Retinal pigment epithelial cell (primary cell): ENCODE results near the gene LACTBL1.

Experiments used
- DNase-seq: peaks from one replicate; pipeline ENCODE4 v3.0.0-alpha.2; 2010; ENCODE audit warnings: low read depth
- H3K4me3 ChIP-seq: 2 replicates; pipeline ENCODE4 v1.5.1; 2011; ENCODE audit warnings: mild to moderate bottlenecking, low read length, control low read depth, moderate library complexity
- TF ChIP-seq, protein P1 (sequence below): conservative IDR thresholded peaks from 2 replicates; pipeline ENCODE4 v1.5.1; 2011; ENCODE audit warnings: low read depth, low read length, control low read depth, inconsistent platforms

Gene LACTBL1

DNA sequence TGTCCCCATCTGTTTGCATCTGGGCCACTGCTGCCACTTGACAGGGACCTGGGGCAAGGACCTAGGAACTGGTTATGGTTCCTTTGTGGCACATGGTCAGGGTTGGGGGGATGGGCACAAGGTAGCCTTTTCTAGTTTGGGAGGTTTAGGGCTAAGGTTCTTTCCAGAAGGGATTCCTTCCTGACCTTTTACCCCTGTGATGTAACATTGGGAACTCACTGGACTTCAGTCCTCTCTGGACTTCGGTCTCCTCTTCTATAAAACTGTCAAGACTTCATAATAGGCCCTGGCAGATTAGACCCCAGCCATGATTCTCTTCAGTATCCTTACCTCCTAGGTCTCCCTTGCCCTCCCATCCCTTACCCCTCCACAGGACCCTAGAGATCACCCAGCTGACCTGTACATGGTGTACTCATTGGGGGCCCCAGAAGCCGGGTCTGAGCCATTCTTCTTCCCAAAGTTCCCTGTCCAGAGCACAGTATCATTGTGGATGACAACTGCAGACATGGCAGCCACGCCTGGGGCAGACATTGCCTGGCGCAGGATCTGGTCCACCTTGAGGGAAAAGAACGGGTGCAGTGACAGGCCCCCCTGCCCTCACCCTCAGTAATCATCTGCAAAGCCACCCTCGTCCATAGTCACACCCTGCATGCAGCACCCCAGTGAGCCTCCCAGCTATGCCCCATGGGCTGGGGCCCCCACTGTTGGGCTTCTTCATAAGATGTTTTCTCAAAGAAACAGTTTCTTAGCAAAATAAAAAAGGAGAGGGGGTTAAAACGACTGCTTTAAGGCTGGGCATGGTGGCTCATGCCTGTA is 12.9 kb downstream of the LACTBL1 start:
- no peak overlapping the region for H3K4me3 ChIP-seq
- DNase-seq, result no peak
- TF ChIP-seq, protein P1, sequence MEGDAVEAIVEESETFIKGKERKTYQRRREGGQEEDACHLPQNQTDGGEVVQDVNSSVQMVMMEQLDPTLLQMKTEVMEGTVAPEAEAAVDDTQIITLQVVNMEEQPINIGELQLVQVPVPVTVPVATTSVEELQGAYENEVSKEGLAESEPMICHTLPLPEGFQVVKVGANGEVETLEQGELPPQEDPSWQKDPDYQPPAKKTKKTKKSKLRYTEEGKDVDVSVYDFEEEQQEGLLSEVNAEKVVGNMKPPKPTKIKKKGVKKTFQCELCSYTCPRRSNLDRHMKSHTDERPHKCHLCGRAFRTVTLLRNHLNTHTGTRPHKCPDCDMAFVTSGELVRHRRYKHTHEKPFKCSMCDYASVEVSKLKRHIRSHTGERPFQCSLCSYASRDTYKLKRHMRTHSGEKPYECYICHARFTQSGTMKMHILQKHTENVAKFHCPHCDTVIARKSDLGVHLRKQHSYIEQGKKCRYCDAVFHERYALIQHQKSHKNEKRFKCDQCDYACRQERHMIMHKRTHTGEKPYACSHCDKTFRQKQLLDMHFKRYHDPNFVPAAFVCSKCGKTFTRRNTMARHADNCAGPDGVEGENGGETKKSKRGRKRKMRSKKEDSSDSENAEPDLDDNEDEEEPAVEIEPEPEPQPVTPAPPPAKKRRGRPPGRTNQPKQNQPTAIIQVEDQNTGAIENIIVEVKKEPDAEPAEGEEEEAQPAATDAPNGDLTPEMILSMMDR, result no peak

DNA sequence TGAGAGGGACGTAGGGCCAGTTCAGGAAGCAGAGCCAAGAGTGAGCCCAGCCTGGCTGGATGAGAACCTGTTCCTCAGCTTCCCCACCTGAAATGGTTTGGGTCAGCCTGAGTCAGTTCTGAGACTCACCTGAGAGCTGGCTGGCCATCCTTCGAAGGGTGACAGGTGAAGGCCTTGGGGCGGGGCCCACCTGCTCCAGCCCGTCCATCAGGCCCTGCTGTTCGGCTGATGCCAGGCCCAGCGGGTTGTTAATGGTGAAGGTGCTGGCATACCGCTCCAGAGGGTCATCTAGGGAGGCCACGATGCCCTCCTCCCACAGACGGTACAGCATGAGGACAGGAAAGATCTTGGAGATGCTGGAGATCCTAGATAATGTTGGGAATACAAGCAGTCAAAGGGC is 14.1 kb downstream of the LACTBL1 start:
- TF ChIP-seq, protein P1, result no peak
- H3K4me3 ChIP-seq, result no peak overlapping the region
- DNase-seq, result no peak

GRCh38 chr1:22957066-22957465 is 15.6 kb downstream of the LACTBL1 start:
- DNase-seq, result no peak
- H3K4me3 ChIP-seq, result no peak overlapping the region
- TF ChIP-seq, protein P1, result no peak

- no peak for DNase-seq
- H3K4me3 ChIP-seq, result no peak overlapping the region
- TF ChIP-seq, protein P1, result no peak
Observed at GRCh38 chr1:22955146-22955545, 17.5 kb downstream of the LACTBL1 start.

GRCh38 chr1:22953740-22954141 is 18.9 kb downstream of the LACTBL1 start:
- DNase-seq, result no peak
- TF ChIP-seq, protein P1, result no peak
- H3K4me3 ChIP-seq, result no peak overlapping the region

- no peak overlapping the region for H3K4me3 ChIP-seq
- TF ChIP-seq, protein P1, result no peak
- DNase-seq, result no peak
Observed at GRCh38 chr1:22953057-22953739, 19.5 kb downstream of the LACTBL1 start.

DNA sequence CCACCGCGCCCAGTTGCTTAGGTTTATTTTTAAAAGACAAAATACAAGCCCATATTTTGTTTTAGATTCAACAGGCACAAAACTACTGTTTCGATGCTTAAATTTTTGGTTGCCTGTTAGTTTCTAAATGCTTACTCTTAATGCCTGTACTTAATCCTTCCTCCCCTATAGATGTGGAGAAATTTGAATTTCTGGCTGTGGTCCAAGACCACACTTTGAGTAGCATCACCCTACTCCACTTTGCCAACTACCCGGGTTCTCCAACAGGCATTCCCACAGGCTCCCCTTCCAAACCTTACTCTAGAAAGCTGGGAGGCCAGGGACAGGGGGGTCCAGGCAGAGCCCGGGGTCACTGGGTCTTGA is 20.0 kb downstream of the LACTBL1 start:
- DNase-seq, result no peak
- no peak overlapping the region for H3K4me3 ChIP-seq
- TF ChIP-seq, protein P1, result no peak
